ENCODE results near the gene PROSER2. TPM values are rescaled to one million over a fixed set of nuclear protein-coding genes. Genes with fewer than 3 reads are reported as not detected.

The PROSER2 gene
- polyA plus RNA-seq, 1 donor (not counting 4 experiments of a cell fraction or from before 2014, with no cell fraction given): 10.2 TPM

- dilution Hi-C loops (cut with MboI; ENCODE audit: extremely low pct_ligation_motif_present, low sequenced_read_pairs): no loop called here
- no peak overlapping the region for H3K4me2 ChIP-seq (ENCODE audit: control insufficient read depth, extremely low read depth, insufficient read depth, low read depth, low read length)
- H4K20me1 ChIP-seq (ENCODE audit: control insufficient read depth, extremely low read depth, insufficient read depth, low read length): no peaks in the 10 kb centered on the region
- H3K9me3 ChIP-seq (ENCODE audit: control insufficient read depth, low read depth, low read length): no peaks in the 10 kb centered on the region
- H3K27ac ChIP-seq (ENCODE audit: control insufficient read depth, insufficient read depth, low read length): peak overlapping the region; percentile 6
- no peak for TF ChIP-seq EZH2 (IDR thresholded peaks at IDR 0.05; ENCODE audit: low read length)
- TF ChIP-seq, protein P1, sequence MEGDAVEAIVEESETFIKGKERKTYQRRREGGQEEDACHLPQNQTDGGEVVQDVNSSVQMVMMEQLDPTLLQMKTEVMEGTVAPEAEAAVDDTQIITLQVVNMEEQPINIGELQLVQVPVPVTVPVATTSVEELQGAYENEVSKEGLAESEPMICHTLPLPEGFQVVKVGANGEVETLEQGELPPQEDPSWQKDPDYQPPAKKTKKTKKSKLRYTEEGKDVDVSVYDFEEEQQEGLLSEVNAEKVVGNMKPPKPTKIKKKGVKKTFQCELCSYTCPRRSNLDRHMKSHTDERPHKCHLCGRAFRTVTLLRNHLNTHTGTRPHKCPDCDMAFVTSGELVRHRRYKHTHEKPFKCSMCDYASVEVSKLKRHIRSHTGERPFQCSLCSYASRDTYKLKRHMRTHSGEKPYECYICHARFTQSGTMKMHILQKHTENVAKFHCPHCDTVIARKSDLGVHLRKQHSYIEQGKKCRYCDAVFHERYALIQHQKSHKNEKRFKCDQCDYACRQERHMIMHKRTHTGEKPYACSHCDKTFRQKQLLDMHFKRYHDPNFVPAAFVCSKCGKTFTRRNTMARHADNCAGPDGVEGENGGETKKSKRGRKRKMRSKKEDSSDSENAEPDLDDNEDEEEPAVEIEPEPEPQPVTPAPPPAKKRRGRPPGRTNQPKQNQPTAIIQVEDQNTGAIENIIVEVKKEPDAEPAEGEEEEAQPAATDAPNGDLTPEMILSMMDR (optimal IDR thresholded peaks at IDR 0.05 in 1 of 3, IDR thresholded peaks at IDR 0.05 in 1 of 3, conservative IDR thresholded peaks at IDR 0.05 in 1 of 3; ENCODE audit: extremely low read depth in 1 of 3, insufficient read depth in 2 of 3, low read length in 3 of 3): no peak
- DNase-seq (ENCODE audit: low read depth, low spot score): no peak
- H3K9me1 ChIP-seq (ENCODE audit: control insufficient read depth, extremely low read depth, insufficient read depth, low read length): no peaks in the 10 kb centered on the region
- no peak overlapping the region for H2AFZ ChIP-seq (ENCODE audit: control insufficient read depth, low read length)
- FAIRE-seq: no peak
- no peaks in the 10 kb centered on the region for H3K27me3 ChIP-seq (ENCODE audit: control insufficient read depth, extremely low read depth, insufficient read depth, low read length)
- H3K36me3 ChIP-seq (ENCODE audit: control insufficient read depth in 2 of 2, extremely low read depth in 1 of 2, insufficient read depth in 2 of 2, low read length in 2 of 2): no peaks in the 10 kb centered on the region
- peaks cover 61% of the 10 kb centered on the region for H3K4me1 ChIP-seq (ENCODE audit: control insufficient read depth, extremely low read depth, insufficient read depth, low read length)
- no peak overlapping the region for H3K9ac ChIP-seq (ENCODE audit: control insufficient read depth, extremely low read depth, insufficient read depth, low read length)
- no peaks in the 10 kb centered on the region for H3K79me2 ChIP-seq (ENCODE audit: control insufficient read depth, insufficient read depth, low read length)
- H3K4me3 ChIP-seq (ENCODE audit: control insufficient read depth in 2 of 3, extremely low read depth in 1 of 3, insufficient read depth in 2 of 3, low read depth in 1 of 3, low read length in 3 of 3): no peak overlapping the region
Observed at GRCh38 chr10:11885437-11886137, 62.4 kb downstream of the PROSER2 start.

DNA sequence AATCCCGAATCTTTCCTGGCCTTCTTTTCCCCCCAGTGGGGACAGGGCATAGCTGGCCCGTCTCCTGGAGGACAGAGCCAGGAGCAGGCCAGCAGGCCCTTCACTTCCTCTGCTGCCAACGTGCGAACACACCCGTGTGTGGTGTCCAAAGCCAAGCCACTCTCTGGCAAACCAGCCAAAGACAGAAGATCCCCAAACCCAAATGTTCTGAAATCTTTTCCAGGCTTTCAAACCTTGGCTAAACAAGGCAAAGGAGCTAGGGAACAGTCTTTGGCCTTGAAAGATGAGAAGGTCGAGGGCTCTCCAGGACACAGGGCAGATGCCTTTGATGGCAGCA, 63.0 kb downstream of the PROSER2 start:
- H3K27ac ChIP-seq (ENCODE audit: control insufficient read depth, insufficient read depth, low read length): peak overlapping the region; percentile 6

More for the DNA sequence above, 63.0 kb downstream of the PROSER2 start:
- peaks cover 56% of the 10 kb centered on the region for H3K4me1 ChIP-seq (ENCODE audit: control insufficient read depth, extremely low read depth, insufficient read depth, low read length)
- H3K9me3 ChIP-seq (ENCODE audit: control insufficient read depth, low read depth, low read length): no peaks in the 10 kb centered on the region
- no peak overlapping the region for H3K4me3 ChIP-seq (ENCODE audit: control insufficient read depth in 2 of 3, extremely low read depth in 1 of 3, insufficient read depth in 2 of 3, low read depth in 1 of 3, low read length in 3 of 3)
- H3K9me1 ChIP-seq (ENCODE audit: control insufficient read depth, extremely low read depth, insufficient read depth, low read length): no peaks in the 10 kb centered on the region
- dilution Hi-C loops (cut with MboI; ENCODE audit: extremely low pct_ligation_motif_present, low sequenced_read_pairs): no loop called here
- no peaks in the 10 kb centered on the region for H3K79me2 ChIP-seq (ENCODE audit: control insufficient read depth, insufficient read depth, low read length)
- no peak for FAIRE-seq
- no peak overlapping the region for H3K4me2 ChIP-seq (ENCODE audit: control insufficient read depth, extremely low read depth, insufficient read depth, low read depth, low read length)
- H2AFZ ChIP-seq (ENCODE audit: control insufficient read depth, low read length): no peak overlapping the region
- no peak for DNase-seq (ENCODE audit: low read depth, low spot score)
- H3K9ac ChIP-seq (ENCODE audit: control insufficient read depth, extremely low read depth, insufficient read depth, low read length): no peak overlapping the region
- TF ChIP-seq, protein P1 (optimal IDR thresholded peaks at IDR 0.05 in 1 of 3, IDR thresholded peaks at IDR 0.05 in 1 of 3, conservative IDR thresholded peaks at IDR 0.05 in 1 of 3; ENCODE audit: extremely low read depth in 1 of 3, insufficient read depth in 2 of 3, low read length in 3 of 3): no peak
- TF ChIP-seq EZH2 (IDR thresholded peaks at IDR 0.05; ENCODE audit: low read length): no peak
- H3K27me3 ChIP-seq (ENCODE audit: control insufficient read depth, extremely low read depth, insufficient read depth, low read length): no peaks in the 10 kb centered on the region
- H3K36me3 ChIP-seq (ENCODE audit: control insufficient read depth in 2 of 2, extremely low read depth in 1 of 2, insufficient read depth in 2 of 2, low read length in 2 of 2): no peaks in the 10 kb centered on the region
- H4K20me1 ChIP-seq (ENCODE audit: control insufficient read depth, extremely low read depth, insufficient read depth, low read length): no peaks in the 10 kb centered on the region
